ENCODE data around the gene KLKB1.
"Not testable (repeated sequence)": the region's sequence is repeated elsewhere in the genome, so short reads cannot be mapped to it uniquely, and the experiment has no call there.

DNA sequence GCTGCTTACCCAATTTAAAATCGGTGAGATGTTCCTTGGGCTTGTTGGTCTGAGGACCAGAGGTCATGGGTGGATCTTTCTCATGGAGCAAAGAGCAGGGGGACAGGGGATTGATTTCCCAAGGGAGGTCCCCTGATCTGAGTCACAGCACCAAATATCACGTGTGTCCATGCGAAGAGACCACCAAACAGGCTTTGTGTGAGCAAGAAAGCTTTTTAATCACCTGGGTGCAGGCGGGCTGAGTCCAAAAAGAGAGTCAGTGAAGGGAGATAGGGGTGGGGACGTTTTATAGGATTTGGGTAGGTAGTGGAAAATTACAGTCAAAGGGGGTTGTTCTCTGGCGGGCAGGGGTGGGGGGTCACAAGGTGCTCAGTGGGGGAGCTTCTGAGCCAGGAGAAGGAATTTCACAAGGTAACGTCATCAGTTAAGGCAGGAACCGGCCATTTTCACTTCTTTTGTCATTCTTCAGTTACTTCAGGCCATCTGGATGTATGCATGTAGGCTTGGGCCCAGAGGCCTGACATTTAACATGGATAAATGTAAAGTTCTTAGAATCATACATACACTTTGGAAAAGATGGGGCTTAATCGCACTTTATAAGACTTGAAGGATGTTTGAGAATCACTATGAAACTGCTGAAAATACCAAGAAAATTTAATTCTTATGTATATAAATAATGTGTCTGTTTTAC is 19.9 kb downstream of the KLKB1 start:
- TF ChIP-seq, protein P1, sequence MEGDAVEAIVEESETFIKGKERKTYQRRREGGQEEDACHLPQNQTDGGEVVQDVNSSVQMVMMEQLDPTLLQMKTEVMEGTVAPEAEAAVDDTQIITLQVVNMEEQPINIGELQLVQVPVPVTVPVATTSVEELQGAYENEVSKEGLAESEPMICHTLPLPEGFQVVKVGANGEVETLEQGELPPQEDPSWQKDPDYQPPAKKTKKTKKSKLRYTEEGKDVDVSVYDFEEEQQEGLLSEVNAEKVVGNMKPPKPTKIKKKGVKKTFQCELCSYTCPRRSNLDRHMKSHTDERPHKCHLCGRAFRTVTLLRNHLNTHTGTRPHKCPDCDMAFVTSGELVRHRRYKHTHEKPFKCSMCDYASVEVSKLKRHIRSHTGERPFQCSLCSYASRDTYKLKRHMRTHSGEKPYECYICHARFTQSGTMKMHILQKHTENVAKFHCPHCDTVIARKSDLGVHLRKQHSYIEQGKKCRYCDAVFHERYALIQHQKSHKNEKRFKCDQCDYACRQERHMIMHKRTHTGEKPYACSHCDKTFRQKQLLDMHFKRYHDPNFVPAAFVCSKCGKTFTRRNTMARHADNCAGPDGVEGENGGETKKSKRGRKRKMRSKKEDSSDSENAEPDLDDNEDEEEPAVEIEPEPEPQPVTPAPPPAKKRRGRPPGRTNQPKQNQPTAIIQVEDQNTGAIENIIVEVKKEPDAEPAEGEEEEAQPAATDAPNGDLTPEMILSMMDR (tag by site-specific recombination; IDR thresholded peaks at IDR 0.05): not testable (repeated sequence)
- not testable (repeated sequence) for TF ChIP-seq ZNF501 (tag by site-specific recombination; IDR thresholded peaks at IDR 0.05)

All from HEK293 (cell line).